ENCODE data around the gene LAMA2.
A peak's percentile ranks its signal among the peaks of the same experiment; 100 is the strongest.

LAMA2 gene

GRCh38 chr6:129235167-129236000, 352.4 kb downstream of the LAMA2 start:
- DNase-seq, result no peak

GRCh38 chr6:129236001-129236517, 353.1 kb downstream of the LAMA2 start:
- no peak for DNase-seq

GRCh38 chr6:129238991-129239390, 356.1 kb downstream of the LAMA2 start:
- no peak for DNase-seq

GRCh38 chr6:129239825-129240491, 357.0 kb downstream of the LAMA2 start:
- no peak for DNase-seq

DNA sequence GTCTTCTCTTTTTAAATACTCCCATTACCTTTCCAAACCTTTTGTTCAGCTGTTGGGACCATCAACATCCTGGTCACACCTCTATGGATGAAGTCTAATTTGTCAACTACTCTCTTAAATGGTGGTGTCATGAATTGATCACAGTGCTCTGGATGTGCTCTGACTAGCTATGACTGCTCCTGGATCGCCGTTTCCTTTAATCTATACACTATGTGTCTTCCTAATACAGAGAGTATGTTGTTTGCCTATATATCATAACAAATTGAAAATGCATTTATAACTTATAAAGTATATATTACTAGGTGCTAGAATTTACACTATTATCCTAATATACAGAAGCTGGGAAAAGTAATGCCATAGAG, 357.5 kb downstream of the LAMA2 start:
- no peak for DNase-seq

DNA sequence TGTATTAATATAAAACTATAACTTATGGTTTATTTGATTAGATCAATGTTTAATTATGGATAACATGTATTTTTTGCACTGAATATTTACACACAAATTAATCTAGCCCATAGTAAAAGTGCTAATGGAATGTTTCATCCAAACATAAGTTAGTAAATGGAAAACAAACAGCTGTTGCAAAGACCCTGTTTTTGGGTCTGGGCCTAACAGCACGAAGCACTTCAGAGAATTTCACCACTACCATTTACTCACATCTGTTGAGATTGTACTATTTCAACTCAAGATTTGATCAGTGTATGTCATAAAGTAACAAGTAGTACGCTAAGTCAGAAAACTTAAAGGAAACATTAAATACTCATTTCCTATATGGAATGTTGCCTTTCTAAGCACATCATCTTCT, 359.6 kb downstream of the LAMA2 start:
- DNase-seq, result no peak

DNA sequence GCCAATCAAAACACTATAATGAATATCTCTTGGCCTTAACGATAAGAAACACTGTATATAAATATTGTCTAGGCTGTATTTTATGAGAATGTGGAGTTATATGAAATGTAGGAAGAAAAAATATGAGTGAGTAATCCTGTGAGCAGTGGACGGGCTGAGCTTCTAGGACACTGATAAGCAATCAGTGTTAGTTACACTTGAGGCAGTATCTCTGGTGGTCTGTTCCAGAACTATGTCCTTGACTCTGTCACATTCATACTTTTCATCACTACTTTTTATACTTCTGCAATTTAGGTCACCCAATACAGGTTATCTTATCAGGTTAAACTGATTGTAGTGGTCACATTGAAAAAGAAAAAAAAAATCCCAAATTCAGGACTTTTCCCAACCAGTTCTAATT, 360.4 kb downstream of the LAMA2 start:
- DNase-seq, result no peak

DNA sequence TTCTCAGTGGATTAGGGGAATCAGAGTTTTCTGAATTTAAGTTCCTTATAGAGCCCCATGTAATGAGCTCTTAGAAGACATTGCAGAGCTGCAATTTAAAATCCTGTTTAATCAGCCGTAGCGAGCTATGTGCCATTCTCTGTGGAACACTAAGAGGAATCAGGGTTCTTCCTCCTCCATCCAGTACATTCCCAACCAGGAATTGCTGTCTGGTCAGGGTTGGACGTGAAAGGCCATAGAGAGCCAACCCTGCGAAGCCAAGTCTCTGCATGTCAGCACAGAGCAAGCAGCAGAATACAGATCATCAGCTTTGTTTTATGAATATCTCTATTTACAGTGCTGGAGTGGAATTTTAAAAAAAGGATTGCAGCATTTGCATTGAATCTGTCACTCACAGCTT, 366.0 kb downstream of the LAMA2 start:
- DNase-seq, result no peak

- DNase-seq, result peak; percentile 51 to 61
These were observed 368.9 kb downstream of the LAMA2 start for GRCh38 chr6:129251669-129252376.

DNA sequence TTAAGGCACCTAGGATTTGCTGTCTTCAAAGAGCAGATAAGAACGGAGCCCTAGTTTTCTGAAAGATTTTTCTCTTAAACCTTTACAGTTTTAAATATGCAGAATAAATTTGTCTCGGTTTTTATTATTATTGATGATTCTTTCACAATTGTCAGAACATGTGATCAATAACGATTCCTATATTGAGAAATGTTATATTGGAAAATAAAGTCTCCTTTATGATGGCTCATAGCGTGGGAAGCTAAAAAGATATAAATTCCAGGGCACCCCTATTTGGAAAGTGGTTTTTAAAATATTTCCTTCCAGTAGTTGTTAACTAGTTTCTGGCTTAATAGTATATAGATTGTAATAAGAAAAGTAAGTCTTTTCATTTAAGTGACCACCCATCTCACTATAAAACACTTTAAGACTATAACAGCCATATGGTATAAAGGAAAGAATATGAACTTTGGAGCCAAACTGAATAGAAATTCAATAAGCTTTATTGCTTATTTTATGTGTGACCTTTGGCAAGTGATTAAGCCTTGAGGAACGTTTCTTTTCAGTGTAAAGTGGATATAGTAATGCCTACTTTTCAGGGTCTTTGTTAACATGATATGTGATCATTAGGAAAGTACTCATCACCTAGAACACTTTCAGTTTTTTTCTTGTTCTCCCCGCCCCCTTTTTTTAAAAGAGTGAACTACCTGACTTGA, 369.6 kb downstream of the LAMA2 start:
- no peak for DNase-seq

GRCh38 chr6:129253242-129253641, 370.3 kb downstream of the LAMA2 start:
- no peak for DNase-seq

DNA sequence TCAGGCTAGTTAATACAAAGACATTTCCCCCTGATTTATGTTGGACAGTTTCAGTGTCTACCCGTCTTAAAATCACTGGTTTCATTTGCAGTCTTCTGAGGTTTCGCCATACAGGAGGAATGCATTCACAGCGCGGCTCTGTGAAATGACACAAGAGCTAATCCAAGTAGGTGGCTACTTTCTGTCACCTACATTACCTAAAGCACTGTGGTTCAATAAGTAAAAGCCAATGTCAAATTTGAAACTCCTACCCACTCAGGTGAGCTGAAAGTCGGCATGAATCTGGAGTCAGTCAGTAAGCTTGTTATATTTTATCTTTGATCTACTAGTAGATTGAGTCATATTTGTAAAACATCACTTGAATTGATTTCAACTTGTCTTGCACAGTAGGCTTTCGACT, 370.8 kb downstream of the LAMA2 start:
- no peak for DNase-seq

- no peak for DNase-seq
These were observed 374.3 kb downstream of the LAMA2 start for GRCh38 chr6:129257196-129257595.

DNA sequence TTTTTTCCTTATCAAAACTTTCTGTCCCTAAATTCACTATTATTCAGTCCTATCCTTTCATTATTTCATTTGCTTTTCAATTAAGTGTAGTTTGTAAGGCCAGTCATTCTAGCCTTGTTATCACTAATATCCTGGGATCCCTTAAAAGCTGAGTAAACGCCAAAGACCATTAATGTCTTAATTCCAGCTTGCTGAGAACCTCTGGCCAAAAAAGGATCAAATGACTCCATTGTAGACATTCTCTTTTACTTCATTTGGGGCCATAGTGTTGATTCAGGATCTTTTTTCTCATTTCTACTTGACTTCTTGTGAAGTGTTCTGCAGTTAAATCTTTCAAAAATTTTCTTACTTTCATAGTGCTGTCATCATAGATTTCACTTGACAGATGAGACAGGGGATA, 379.7 kb downstream of the LAMA2 start:
- DNase-seq, result no peak

DNA sequence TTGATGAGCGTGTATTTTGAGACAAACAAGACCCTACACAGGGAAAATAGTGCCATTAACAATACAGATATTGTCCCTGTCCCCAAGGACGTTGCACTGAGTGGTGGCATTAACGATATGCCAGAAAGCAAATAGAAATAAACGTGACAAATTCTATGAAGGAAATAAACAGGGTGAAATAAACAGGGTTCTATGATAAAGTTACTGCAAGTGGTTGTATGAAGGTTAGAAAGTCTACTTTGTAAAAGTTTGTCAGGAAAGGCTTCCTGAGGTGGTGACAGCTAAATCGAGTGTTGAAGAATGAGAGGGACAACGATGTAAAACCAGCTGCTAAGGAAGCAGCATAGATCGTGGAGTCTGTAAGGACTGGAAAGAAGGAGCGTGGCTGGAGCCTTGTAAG, 380.2 kb downstream of the LAMA2 start:
- DNase-seq, result no peak

DNA sequence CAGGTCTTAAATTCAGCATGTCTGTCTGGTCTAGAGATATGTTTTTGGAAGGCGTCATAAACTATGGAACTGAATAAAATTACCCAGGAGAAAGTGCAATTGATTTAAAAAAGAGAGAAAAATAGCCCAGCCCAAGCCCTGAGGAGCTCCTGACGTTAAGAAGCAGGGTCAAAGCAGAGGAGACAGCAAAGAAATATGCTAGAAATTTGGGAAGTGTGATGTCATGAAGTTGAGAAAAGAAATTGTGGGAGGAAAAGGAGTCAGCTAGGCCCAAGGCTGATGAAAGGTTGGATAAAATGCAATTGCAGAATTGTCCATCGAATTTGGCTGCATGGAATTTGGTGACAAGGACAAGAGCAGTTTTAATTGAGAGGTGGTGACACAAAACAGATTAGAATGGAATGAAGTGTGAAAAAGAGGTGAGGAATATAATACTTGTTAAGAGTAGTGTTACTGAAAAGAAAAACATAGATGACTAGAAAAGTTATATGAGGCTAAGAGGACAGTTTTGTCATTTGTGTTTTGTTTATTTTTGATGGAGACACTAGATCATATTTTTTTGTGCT, 381.6 kb downstream of the LAMA2 start:
- no peak for DNase-seq

DNA sequence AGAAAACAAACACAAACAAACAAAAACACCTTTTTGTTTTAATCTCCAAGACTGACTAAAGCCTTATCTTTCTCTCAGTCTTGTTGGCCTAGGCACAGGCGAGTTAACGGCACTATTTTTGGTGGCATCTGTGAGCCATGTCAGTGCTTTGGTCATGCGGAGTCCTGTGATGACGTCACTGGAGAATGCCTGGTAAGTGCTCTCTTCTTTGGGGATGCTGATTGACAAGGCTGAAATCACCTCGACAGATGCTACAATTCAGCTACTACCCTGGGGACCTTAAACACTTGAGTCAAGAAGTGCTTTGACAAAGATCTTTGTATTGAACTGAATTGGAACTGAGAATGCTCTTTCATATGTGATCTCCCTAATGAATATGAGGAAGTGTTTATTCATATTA, 384.1 kb downstream of the LAMA2 start:
- DNase-seq, result no peak

DNA sequence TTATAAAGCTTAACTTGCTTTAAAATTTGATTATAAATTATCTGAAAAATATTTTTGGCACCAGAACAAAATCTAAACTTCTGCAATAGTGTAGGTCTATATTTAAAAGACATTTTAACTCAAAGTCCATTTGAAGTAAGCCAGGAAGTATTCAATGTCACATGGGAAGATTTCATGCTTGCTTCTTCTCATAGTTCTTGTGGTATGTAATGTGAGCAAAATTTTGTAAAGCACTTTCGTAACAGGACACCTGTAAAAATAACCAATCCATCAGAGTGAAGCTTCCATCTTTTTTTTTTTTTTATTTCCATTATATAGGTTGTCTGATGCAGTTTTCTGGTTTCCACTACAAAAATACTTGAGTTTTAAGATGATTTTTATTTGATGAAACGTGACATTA, 386.1 kb downstream of the LAMA2 start:
- DNase-seq, result no peak

DNA sequence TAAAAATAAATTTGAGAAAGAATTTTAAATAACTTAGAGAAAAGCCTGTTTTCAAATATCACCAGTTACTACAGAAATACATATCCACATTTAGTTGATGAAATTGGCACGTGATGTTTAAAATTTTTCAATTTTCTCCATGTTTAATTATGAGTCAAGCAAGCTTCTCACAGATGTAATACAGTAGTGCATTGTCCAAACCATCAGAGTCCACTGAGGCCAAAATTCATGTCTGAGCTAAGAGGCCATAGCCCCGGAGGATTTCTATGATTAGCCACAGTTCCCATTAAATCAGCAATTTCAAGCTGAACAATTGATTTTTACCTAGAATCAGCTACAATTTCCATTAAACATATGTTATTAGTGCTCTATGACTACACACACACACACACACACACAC, 387.0 kb downstream of the LAMA2 start:
- DNase-seq, result no peak

- DNase-seq, result no peak
These were observed 387.5 kb downstream of the LAMA2 start for GRCh38 chr6:129270450-129270849.

GRCh38 chr6:129273161-129273560, 390.2 kb downstream of the LAMA2 start:
- DNase-seq, result no peak

- DNase-seq, result no peak
These were observed 393.5 kb downstream of the LAMA2 start for GRCh38 chr6:129276461-129276860.

GRCh38 chr6:129276986-129277385, 394.0 kb downstream of the LAMA2 start:
- no peak for DNase-seq
